22Rv1 (cell line): ENCODE data around the gene COPZ1.

ENCODE experiments used
- ZFX ChIP-seq: fragments of 450-650 bp; IDR thresholded peaks from 2 replicates; pipeline ENCODE4 v1.6.1; 2017; ENCODE audit warnings: antibody characterized with exemption, borderline replicate concordance
- TF ChIP-seq, protein P1 (sequence below): fragments of 450-650 bp; IDR thresholded peaks from 2 replicates; pipeline ENCODE4 v1.5.1; 2017; ENCODE audit warnings: mild to moderate bottlenecking

GRCh38 chr12:54282949-54283593 lies 41.9 kb upstream of the COPZ1 start:
- TF ChIP-seq, protein P1, sequence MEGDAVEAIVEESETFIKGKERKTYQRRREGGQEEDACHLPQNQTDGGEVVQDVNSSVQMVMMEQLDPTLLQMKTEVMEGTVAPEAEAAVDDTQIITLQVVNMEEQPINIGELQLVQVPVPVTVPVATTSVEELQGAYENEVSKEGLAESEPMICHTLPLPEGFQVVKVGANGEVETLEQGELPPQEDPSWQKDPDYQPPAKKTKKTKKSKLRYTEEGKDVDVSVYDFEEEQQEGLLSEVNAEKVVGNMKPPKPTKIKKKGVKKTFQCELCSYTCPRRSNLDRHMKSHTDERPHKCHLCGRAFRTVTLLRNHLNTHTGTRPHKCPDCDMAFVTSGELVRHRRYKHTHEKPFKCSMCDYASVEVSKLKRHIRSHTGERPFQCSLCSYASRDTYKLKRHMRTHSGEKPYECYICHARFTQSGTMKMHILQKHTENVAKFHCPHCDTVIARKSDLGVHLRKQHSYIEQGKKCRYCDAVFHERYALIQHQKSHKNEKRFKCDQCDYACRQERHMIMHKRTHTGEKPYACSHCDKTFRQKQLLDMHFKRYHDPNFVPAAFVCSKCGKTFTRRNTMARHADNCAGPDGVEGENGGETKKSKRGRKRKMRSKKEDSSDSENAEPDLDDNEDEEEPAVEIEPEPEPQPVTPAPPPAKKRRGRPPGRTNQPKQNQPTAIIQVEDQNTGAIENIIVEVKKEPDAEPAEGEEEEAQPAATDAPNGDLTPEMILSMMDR, result no peak
- TF ChIP-seq ZFX, result no peak
